ENCODE results near the gene LAPTM4A.

GRCh38 chr2:20025065-20025786, 26.2 kb downstream of the LAPTM4A start:
- no peak for TF ChIP-seq EZH2 (IDR thresholded peaks at IDR 0.05; ENCODE audit: borderline replicate concordance, low read length)
- TF ChIP-seq, protein P1, sequence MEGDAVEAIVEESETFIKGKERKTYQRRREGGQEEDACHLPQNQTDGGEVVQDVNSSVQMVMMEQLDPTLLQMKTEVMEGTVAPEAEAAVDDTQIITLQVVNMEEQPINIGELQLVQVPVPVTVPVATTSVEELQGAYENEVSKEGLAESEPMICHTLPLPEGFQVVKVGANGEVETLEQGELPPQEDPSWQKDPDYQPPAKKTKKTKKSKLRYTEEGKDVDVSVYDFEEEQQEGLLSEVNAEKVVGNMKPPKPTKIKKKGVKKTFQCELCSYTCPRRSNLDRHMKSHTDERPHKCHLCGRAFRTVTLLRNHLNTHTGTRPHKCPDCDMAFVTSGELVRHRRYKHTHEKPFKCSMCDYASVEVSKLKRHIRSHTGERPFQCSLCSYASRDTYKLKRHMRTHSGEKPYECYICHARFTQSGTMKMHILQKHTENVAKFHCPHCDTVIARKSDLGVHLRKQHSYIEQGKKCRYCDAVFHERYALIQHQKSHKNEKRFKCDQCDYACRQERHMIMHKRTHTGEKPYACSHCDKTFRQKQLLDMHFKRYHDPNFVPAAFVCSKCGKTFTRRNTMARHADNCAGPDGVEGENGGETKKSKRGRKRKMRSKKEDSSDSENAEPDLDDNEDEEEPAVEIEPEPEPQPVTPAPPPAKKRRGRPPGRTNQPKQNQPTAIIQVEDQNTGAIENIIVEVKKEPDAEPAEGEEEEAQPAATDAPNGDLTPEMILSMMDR (IDR thresholded peaks at IDR 0.05; ENCODE audit: low read length): no peak
